ENCODE data around the gene LEMD2.
A peak's percentile ranks its signal among the peaks of the same experiment; 100 is the strongest.

LEMD2 gene

GRCh38 chr6:33794910-33795623 lies 6.1 kb upstream of the LEMD2 start:
- DNase-seq (ENCODE audit: low read depth): no peak

- DNase-seq (ENCODE audit: low read depth): no peak
These were observed 4.1 kb upstream of the LEMD2 start for GRCh38 chr6:33792981-33793380.

DNA sequence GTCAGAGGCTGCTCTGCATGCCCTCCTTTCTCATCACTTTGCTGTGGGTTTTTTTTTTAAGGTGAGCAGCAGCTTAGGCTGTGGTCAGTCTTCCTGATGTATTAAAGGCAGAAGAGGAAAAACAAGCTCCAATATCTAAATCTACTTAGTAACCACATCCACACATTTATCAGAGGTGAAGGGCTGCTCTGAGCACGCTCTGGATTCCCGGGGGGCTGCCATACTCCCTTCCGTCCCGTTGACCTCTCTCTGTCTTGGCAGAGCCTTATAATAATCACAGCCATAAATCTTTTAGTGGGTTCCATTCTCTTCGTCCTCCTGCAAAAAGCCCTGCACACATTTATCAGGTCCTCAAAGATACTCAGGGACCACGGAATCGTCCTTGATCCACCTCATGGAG lies 2.7 kb upstream of the LEMD2 start:
- DNase-seq (ENCODE audit: low read depth): no peak

DNA sequence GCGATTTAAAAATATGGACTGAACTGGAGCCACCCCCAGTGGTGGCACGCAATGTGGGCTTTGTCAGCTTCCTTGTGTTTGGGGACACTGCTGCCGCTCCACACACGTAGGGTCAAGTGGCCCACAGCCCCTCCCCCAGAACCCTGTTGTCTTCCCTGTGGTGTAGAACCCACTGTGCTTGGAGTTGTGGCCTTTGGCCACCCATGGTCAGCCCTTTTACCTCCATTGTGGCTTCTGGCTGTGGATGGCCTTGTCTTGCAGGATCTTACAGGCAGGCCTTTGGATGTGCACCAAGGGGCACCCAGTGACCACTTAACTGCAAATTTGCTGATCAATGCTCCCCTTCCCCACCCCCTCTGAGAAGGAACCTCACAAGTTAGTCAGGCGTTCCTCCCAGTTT lies 2.0 kb upstream of the LEMD2 start:
- DNase-seq (ENCODE audit: low read depth): no peak

GRCh38 chr6:33790379-33790778 lies 1.4 kb upstream of the LEMD2 start:
- no peak for DNase-seq (ENCODE audit: low read depth)

- DNase-seq (ENCODE audit: low read depth): no peak
These were observed 593 bp upstream of the LEMD2 start for GRCh38 chr6:33789550-33789895.

GRCh38 chr6:33787954-33788693 lies 806 bp downstream of the LEMD2 start:
- DNase-seq (ENCODE audit: low read depth): peak; percentile 45

DNA sequence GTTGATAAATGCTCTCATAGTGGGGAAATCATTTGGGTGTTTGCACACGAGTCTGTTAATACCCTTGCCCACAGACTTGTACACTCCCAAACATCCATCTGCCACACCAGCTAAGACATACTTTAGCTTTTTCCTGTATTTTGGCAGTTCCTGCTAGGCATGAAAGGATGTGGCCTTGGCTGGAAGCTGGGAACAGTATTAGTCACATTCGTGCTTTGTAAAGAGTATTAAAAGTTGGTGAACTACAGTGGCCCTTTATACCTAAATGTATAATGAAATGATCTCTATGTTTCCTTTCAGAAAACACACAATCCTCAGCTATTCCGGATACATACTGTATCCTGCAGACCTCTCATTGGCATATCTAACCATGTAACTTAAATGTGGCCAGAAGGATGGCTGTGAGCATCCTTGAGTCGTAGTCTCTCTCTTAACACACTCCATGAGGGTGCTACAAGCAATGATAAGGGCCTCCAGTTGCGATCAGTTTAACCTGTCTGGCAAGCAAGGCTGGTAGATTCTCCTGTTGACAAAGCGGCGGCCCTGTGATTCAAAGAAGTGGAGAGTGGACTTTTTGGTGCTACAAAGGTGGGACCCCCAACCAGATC lies 1.5 kb downstream of the LEMD2 start:
- DNase-seq (ENCODE audit: low read depth): no peak

- no peak for DNase-seq (ENCODE audit: low read depth)
These were observed 2.2 kb downstream of the LEMD2 start for GRCh38 chr6:33786736-33787135.

- no peak for DNase-seq (ENCODE audit: low read depth)
These were observed 3.2 kb downstream of the LEMD2 start for GRCh38 chr6:33785778-33786177.

- DNase-seq (ENCODE audit: low read depth): no peak
These were observed 4.1 kb downstream of the LEMD2 start for GRCh38 chr6:33784787-33785186.

GRCh38 chr6:33783781-33784520 lies 5.0 kb downstream of the LEMD2 start:
- no peak for DNase-seq (ENCODE audit: low read depth)

DNA sequence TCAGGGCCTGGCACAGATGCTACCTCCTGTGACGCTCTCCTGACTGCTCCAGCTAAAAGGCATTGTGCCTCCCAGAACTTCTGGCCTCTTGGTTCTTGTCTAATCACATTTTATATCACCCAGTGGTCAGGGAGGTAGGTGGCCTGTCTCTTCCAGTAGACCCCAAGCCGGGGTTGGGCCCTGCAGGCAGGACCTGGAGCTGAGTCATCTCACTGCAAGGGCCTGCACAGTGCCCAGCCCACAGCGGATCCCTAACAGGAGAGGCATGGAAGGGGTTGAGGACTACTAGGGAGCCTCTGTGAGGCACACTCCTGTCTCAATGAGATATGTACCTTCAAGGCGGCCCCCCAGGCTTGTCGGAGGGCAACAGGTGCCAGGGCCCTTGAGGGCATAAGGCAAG lies 6.4 kb downstream of the LEMD2 start:
- no peak for DNase-seq (ENCODE audit: low read depth)

DNA sequence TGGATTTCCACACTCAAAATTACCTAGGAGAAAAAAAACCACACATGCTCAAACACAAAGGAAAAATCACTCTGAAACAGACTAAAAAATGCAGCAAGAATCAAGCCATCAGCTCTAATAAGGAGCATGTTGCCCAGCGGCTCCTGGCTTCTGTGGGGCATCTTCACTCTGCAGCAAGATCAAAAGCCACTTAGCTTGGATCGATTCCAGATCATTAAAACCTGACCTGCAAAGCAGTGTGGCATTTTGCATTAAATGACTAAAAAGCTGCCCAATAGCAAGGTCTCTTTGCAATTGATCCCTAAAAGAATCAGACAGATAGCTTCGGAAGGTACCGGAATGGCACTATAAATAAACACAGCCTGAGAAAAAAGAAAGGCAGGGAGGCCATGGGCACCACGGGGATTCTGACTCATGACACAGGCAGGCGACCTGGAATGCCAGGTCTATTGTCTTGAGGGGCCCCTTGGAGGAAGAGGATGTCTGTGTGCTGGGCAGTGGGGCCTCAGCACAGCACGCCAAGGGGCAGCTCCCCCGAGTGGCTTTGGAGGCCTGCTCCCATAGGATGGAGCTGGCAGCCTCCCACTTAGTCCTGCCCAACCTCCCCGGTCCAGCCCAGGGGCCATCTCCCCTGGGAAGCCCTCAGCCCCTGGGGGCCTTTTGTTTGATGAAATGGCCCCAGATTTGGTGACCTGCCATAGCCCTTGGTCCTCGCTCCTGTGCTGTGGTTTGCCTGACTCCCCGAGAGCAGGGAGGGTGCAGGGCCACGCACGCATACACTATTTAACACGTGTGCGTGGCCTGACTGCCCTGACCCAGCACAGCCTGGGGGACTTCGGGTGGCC lies 7.6 kb downstream of the LEMD2 start:
- DNase-seq (ENCODE audit: low read depth): no peak

GRCh38 chr6:33779895-33780294 lies 9.0 kb downstream of the LEMD2 start:
- no peak for DNase-seq (ENCODE audit: low read depth)

DNA sequence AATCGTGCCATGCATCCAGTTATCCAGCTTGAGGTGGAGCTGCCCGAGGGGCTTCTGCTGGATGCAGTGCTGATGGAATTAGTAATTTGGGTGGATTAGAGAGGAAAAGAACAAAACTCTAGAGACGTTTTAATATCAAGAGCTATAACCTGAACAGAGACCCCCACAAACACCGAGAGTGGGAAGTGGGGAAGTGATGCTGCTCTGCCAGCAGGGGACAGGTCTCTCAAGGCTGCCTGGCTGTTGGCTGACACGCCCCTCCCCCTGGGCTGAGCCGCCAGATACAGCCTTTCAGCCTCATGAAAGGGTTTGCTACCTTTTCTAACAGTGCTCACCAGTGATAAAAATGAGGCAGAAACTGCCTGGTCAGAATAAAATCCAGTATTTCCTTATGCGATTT lies 9.6 kb downstream of the LEMD2 start:
- DNase-seq (ENCODE audit: low read depth): no peak

GRCh38 chr6:33778444-33779121 lies 10.3 kb downstream of the LEMD2 start:
- no peak for DNase-seq (ENCODE audit: low read depth)

DNA sequence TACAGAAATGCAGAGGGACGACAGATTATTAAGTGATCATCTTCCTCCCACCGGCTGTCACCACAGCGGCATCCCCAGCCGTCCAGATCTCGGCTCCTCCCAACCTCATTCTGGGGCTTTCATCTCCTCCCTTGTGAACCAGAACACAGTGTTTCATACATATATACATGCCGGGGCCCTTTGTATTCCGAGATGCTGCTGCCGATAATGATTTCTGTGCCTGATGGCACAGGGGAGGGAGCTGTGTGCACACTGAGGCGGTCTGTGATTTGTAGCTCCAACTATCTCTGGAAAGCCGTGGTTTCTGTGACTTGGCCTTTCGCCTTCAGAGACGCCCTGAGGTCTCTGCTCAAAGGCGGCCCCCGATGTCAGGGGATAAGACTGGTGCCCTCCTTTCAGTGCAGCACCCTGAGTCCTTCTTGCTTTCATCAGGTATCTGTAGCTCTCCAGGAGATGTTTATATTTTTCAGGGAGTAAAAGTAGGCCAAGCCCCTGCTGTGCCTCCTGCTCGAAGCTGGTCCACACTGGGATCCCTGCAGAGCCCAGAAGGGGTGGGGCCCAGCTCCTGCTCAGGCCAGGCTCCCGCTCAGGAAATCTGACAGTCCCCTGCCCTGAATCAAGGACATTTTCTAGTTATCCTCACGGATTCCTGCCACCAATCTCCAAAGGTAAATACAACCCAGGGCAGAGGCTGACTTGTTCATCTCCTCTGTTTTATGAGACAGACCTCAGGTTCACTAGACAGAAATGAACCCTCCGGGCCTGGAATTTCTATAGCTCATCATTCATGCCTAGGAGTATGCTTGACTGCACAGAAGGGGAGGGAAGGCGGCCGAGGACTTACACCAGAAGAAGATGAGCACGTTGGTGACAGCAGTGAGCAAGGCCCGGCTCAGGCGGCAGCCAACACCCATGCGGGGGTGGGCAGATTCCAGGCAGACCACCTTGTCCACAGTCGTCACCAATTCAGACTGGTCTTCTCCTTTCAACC lies 11.2 kb downstream of the LEMD2 start:
- DNase-seq (ENCODE audit: low read depth): no peak

DNA sequence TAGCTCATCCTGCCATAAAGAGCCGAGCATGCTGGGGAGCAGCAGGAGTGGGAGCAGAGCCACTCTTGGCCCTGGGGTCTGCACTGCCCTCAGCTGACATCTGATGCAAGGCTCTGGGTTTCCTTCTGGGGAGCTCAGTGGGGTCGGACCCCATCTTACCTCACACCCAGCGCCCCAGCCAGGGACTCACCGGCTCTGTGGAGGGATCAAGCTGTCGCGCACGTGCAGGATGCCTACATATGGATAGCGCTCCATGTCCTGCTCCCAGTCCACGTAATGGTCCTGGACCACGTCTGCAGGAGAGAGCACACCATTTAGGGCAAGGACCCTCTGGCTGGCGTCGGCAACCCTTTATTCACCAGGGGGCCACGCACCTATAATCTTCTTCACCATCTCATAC lies 12.2 kb downstream of the LEMD2 start:
- no peak for DNase-seq (ENCODE audit: low read depth)

- DNase-seq (ENCODE audit: low read depth): no peak
These were observed 12.7 kb downstream of the LEMD2 start for GRCh38 chr6:33776186-33776585.
